K562 (cell line): ENCODE measurements around the gene EFEMP2. TPM values are rescaled to one million over a fixed set of nuclear protein-coding genes. Genes with fewer than 3 reads are reported as not detected.

Experiments
- ATAC-seq: fragments of 200-7000 bp; cut with Tn5 transposase; 3 replicates; pipeline ENCODE4 v1.9.1; 2020; ENCODE audit warnings: moderate library complexity
- BruUV-seq: library from RNA; stranded (reverse); fragments of 400-500 nt; replicated peaks from 2 replicates; lab custom pipeline; 2021; lab: Mats Ljungman, UMichigan
- CTCF ChIA-PET: fragments of 300-600 bp; formaldehyde crosslinking; extraction: SDS; loops from one replicate; lab custom pipeline; 2021; ENCODE audit warnings: low intra/inter-chr PET ratio; lab: Yijun Ruan, JAX
- POLR2A ChIA-PET: fragments of 300-600, 350-650 bp; sonication (Branson Sonifier 250); formaldehyde crosslinking; extraction: SDS; loops from one replicate; lab custom pipeline; 2021; ENCODE audit warnings: antibody characterized with exemption, inconsistent platforms; lab: Yijun Ruan, JAX
- DNase-seq, 4 experiments: peaks; one replicate each; pipeline versions ENCODE4 v3.0.0 to v3.0.0-alpha.2; 2011 to 2018; ENCODE audit warnings: low spot score in 3 of 4, mixed read lengths in 3 of 4; ENCODE audit errors: extremely low read depth in 1 of 4
- FAIRE-seq: peaks from 2 replicates; lab custom pipeline; 2011; peaks lifted over from hg19 to GRCh38; lab: Jason Lieb, UNC
- H2AFZ ChIP-seq: 2 replicates; pipeline ENCODE4 v1.6.0; 2011; ENCODE audit warnings: low read depth, low read length, control low read depth, inconsistent platforms
- H3K27ac ChIP-seq: fragments of 200-600 bp; 3 replicates; pipeline ENCODE4 v1.8.0; 2011; ENCODE audit warnings: low read depth, mild to moderate bottlenecking, control low read depth, inconsistent platforms, low read length, moderate library complexity, mixed read lengths; ENCODE audit errors: extremely low read depth
- H3K27me3 ChIP-seq, 2 experiments: fragments of 300-600 bp in 1 of 2; 2 replicates in 1 of 2; 3 replicates in 1 of 2; pipeline versions ENCODE4 v1.6.0 to v1.8.0; 2011; ENCODE audit warnings: inconsistent platforms in 2 of 2, low read length in 2 of 2, mild to moderate bottlenecking in 1 of 2, mixed read lengths in 1 of 2, moderate library complexity in 1 of 2; ENCODE audit not compliant: control insufficient read depth in 2 of 2, insufficient read depth in 2 of 2
- H3K36me3 ChIP-seq: fragments of 300-600 bp; 3 replicates; pipeline ENCODE4 v1.8.0; 2011; ENCODE audit warnings: mild to moderate bottlenecking, low read length, inconsistent platforms; ENCODE audit not compliant: control insufficient read depth, insufficient read depth
- H3K4me1 ChIP-seq, 2 experiments: fragments of 200-600 bp in 1 of 2; replicated peaks in 1 of 2; 2 replicates in 1 of 2; 3 replicates in 1 of 2; pipeline versions ENCODE4 v1.5.1 to v1.8.0; 2011; ENCODE audit warnings: inconsistent platforms in 2 of 2, low read length in 2 of 2, mild to moderate bottlenecking in 1 of 2, mixed read lengths in 1 of 2, moderate library complexity in 1 of 2; ENCODE audit not compliant: control insufficient read depth in 2 of 2, insufficient read depth in 2 of 2
- H3K4me2 ChIP-seq: 2 replicates; pipeline ENCODE4 v1.6.1; 2011; ENCODE audit warnings: low read length, control low read depth, inconsistent platforms, mixed read lengths; ENCODE audit not compliant: insufficient read depth
- H3K4me3 ChIP-seq: fragments of 200-600 bp; sonication (generic), shearing (Covaris generic); 2 replicates; pipeline ENCODE4 v1.5.1; 2016; ENCODE audit warnings: control low read depth, inconsistent platforms
- H3K79me2 ChIP-seq: fragments of 200-600 bp; 3 replicates; pipeline ENCODE4 v1.8.0; 2011; ENCODE audit warnings: low read length, inconsistent platforms; ENCODE audit not compliant: control insufficient read depth, insufficient read depth
- H3K9ac ChIP-seq, 2 experiments: 2 replicates each; pipeline versions ENCODE4 v1.6.0 to v1.6.1; 2011; ENCODE audit warnings: low read depth in 2 of 2, low read length in 2 of 2, control low read depth in 1 of 2, inconsistent platforms in 1 of 2, mild to moderate bottlenecking in 1 of 2, mixed read lengths in 1 of 2; ENCODE audit not compliant: insufficient read depth in 1 of 2
- H3K9me1 ChIP-seq: one replicate; pipeline ENCODE4 v1.6.0; 2011; ENCODE audit warnings: inconsistent platforms, mild to moderate bottlenecking, low read length, moderate library complexity; ENCODE audit not compliant: control insufficient read depth, insufficient read depth
- H3K9me3 ChIP-seq: replicated peaks from 2 replicates; pipeline ENCODE4 v1.5.1; 2011; ENCODE audit warnings: low read depth, low read length, inconsistent platforms; ENCODE audit not compliant: control insufficient read depth, insufficient read depth
- H4K20me1 ChIP-seq: replicated peaks from 2 replicates; pipeline ENCODE4 v1.6.1; 2011; ENCODE audit warnings: low read length, inconsistent platforms, mixed read lengths; ENCODE audit not compliant: control insufficient read depth, insufficient read depth
- ZNF766 ChIP-seq: fragments of 200-800 bp; sonication (Bioruptor generic); conservative IDR thresholded peaks from 2 replicates; pipeline ENCODE4 v1.6.1; 2016; ENCODE audit warnings: missing genetic modification characterization, missing compliant biosample characterization
- WGBS: fragments of 100-300 bp; shearing (Covaris generic); methylation state at CpG from one replicate; pipeline ENCODE4 v1.1.6; 2016; ENCODE audit warnings: low coverage, mixed read lengths; ENCODE audit not compliant: insufficient coverage; ENCODE audit errors: missing lambda C conversion rate; 5-methylcytosine and 5-hydroxymethylcytosine counted together
- in situ Hi-C: fragments of 300-500 bp; cut with MboI; formaldehyde crosslinking; loops from 4 replicates; pipeline ENCODE4 v1.15.0; 2018; ENCODE audit warnings: inconsistent platforms, mixed read lengths
- intact Hi-C: fragments of 100-400 bp; cut with micrococcal nuclease; formaldehyde crosslinking; loops from 2 replicates; pipeline ENCODE4 v1.14.2; 2022
- polyA plus RNA-seq, 8 experiments: library from polyadenylated mRNA; depleted of rRNA in 4 of 8; stranded (reverse) in 5 of 8; unstranded in 3 of 8; fragments of >200 nt; fragmentation: Nextera tagmentation in 2 of 8; fragmentation: Illumina TruSeq in 1 of 8; extraction: Ambion mirVana in 2 of 8; extraction: Trizol in 1 of 8; gene quantifications; 2 replicates each; pipeline versions ENCODE4 v1.2.1 to v1.2.3, GENCODE V29; 2011 to 2014; ENCODE audit warnings: inconsistent platforms in 1 of 8, missing spikeins in 1 of 8
- total RNA-seq, 7 experiments: library from RNA; depleted of rRNA in 6 of 7; stranded (reverse); fragments of >200 nt in 6 of 7; fragmentation: Illumina TruSeq in 2 of 7; extraction: Trizol in 2 of 7; gene quantifications; 2 replicates each; pipeline versions ENCODE4 v1.2.1 to v1.2.3, GENCODE V29; 2011 to 2021; ENCODE audit warnings: low replicate concordance in 1 of 7
- TF ChIP-seq, protein P1 (sequence below): IDR thresholded peaks from 3 replicates; pipeline ENCODE4 v1.6.1; 2011; ENCODE audit warnings: borderline replicate concordance, mild to moderate bottlenecking; ENCODE audit not compliant: insufficient read length, insufficient read depth

EFEMP2 gene
- total and polyA plus RNA-seq, 9 of the 15 experiments (the other 6 are each of a cell fraction or from before 2014, with no cell fraction given): 0.07 to 2.9 (median 0.69) TPM; not detected in 1

DNA sequence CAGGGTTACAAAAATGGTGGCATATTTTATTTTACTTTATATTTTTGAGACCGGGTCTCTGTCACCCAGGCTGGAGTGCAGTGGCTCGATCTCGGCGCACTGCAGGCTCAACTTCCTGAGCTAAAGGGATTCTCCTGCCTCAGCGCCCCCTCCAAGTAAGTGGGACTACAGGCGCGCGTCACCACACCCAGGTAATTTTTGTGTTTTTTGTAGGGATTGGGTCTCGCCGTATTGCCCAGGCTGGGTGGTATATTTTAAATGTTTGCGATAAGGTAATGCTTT lies 28.2 kb upstream of the EFEMP2 start:
- 70% methylated on average over 11 of the region's 11 CpGs for WGBS
- ATAC-seq (no peak), DNase-seq (no peak), FAIRE-seq (no peak)
- no TSS peak for BruUV-seq
- H3K4me1 ChIP-seq: peaks cover 42 to 67% of the 10 kb centered on the region in 2 experiments
- peak overlapping the region; percentile 66; the same call in 1 of the 3 replicates for H3K27ac ChIP-seq
- H2AFZ ChIP-seq: no peak overlapping the region; the same call in 1 of the 2 replicates
- H3K36me3 ChIP-seq: peaks cover 35% of the 10 kb centered on the region
- H3K9ac ChIP-seq: peak overlapping the region in 1 of 2 experiments; percentile 36; a peak in 1 of 4 replicates
- H3K79me2 ChIP-seq: peaks cover 44% of the 10 kb centered on the region
- in situ Hi-C loops: no loop called here
- ChIA-PET POLR2A (interaction anchor here (0.7 to 8.0 kb wide), 20 partner anchors 10 to 407 kb away, joined by 3 to 136 read pairs (median 6); partner anchors contain the start of genes C11orf68, CCDC85B, CFL1 and FIBP), CTCF (no interaction called here)
- H3K4me3 ChIP-seq: peak overlapping the region; percentile 89; the same call in 1 of the 2 replicates
- H3K4me2 ChIP-seq: peak overlapping the region; percentile 99
- H3K9me1 ChIP-seq: no peaks in the 10 kb centered on the region
- 0 out of 2 replicates have a peak, but pooled peaks have one; percentile 3 for TF ChIP-seq ZNF766 (CRISPR knock-in tag)
- TF ChIP-seq, protein P1, sequence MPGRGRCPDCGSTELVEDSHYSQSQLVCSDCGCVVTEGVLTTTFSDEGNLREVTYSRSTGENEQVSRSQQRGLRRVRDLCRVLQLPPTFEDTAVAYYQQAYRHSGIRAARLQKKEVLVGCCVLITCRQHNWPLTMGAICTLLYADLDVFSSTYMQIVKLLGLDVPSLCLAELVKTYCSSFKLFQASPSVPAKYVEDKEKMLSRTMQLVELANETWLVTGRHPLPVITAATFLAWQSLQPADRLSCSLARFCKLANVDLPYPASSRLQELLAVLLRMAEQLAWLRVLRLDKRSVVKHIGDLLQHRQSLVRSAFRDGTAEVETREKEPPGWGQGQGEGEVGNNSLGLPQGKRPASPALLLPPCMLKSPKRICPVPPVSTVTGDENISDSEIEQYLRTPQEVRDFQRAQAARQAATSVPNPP: no peak
- H3K27me3 ChIP-seq: no peaks in the 10 kb centered on the region
- H3K9me3 ChIP-seq: no peaks in the 10 kb centered on the region
- intact Hi-C loops: loop anchor here (5.0 kb wide), 1 partner anchor 44 kb away; the partner anchor contains the start of gene CFL1
- H4K20me1 ChIP-seq: peaks cover 9% of the 10 kb centered on the region
